ENCODE measurements around the gene BRI3BP.
"Not testable (repeated sequence)": the region's sequence is repeated elsewhere in the genome, so short reads cannot be mapped to it uniquely, and the experiment has no call there.

The BRI3BP gene

GRCh38 chr12:124980098-124980892, 13.2 kb upstream of the BRI3BP start:
- Histone ChIP-seq H3K9ac (ENCODE audit: low read length) (no peak overlapping the region), H3K36me3 (ENCODE audit: control insufficient read depth, insufficient read depth, low read length) (peaks cover 22% of the 10 kb centered on the region), H3K4me1 (ENCODE audit: control insufficient read depth, insufficient read depth, low read length) (no peaks in the 10 kb centered on the region), H3K4me3 (ENCODE audit: low read length) (no peak overlapping the region), H3K27ac (ENCODE audit: low read depth, low read length) (no peak overlapping the region), H3K27me3 (ENCODE audit: control insufficient read depth, insufficient read depth, low read length) (no peaks in the 10 kb centered on the region)

- H3K4me1 ChIP-seq (ENCODE audit: control insufficient read depth, insufficient read depth, low read length); H3K27ac ChIP-seq (ENCODE audit: low read depth, low read length); H3K27me3 ChIP-seq (ENCODE audit: control insufficient read depth, insufficient read depth, low read length); H3K9ac ChIP-seq (ENCODE audit: low read length); H3K36me3 ChIP-seq (ENCODE audit: control insufficient read depth, insufficient read depth, low read length); H3K4me3 ChIP-seq (ENCODE audit: low read length): not testable (repeated sequence)
Observed at GRCh38 chr12:124986876-124987275, 6.6 kb upstream of the BRI3BP start.

DNA sequence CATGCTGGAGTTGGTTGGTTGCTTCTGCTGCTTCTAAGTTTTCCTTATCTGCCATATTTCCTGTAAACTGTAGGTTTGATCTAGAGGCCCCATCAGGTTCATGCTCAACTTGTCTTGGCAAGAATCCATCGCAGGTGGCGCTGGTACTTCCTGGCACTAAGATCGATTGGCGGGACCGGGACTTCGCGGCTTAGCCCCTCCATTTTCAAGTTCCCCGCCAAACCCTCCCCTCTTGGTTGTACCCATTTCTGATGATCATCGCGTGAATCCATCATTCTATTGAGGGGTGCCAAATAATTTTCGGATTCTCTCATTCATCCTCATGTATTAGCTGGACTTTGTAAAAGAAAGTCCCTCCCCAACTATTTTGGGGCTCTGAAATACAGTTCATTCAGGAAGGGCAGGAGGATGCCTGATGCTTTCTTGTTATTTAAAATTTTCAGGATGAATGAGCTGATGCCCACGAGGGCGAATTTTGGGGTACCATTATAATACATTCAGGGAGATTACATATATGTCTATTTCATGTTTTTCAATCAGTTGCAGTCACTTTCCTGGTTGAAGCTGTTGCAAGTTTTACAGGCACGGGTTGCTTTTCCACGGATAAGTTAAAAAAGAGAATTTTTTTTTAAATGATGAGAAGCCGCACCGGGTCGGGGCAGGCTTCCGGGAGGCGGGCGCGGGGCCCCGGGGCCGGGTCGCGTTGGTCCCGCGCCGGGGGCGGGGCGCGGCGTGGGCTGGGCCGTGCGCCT, 395 bp upstream of the BRI3BP start:
- peak overlapping the region; percentile 67 for H3K4me3 ChIP-seq (ENCODE audit: low read length)
- H3K27me3 ChIP-seq (ENCODE audit: control insufficient read depth, insufficient read depth, low read length), result no peaks in the 10 kb centered on the region
- H3K4me1 ChIP-seq (ENCODE audit: control insufficient read depth, insufficient read depth, low read length), result no peaks in the 10 kb centered on the region
- no peak overlapping the region for H3K27ac ChIP-seq (ENCODE audit: low read depth, low read length)
- no peaks in the 10 kb centered on the region for H3K36me3 ChIP-seq (ENCODE audit: control insufficient read depth, insufficient read depth, low read length)
- H3K9ac ChIP-seq (ENCODE audit: low read length), result no peak overlapping the region

DNA sequence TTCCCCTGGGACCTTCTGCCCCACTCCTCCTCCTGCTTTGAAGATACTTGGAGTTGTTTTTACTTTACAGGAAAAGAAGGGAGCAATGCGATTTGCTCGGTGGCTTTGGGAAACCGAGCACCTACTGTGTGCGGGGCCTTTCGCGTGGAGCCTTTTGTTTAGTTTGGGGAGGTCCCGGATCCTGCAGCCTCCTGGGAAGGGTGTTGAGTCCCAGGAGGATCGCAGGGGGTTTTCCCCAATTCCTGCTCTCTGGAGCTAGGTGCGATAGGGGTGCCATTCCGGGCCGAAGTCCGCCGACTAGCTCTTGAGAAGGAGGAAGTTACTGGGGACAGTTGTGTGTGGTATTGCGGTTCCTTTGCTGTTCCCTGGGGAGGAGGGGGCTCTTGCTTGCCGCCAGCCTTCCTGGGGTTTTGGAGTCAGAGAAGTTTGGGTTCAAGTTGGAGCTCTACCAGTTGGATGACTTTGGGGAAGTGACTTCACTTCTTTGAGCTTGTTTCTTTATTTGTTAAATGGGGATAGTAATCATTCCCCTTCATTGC, 1.1 kb downstream of the BRI3BP start:
- no peak overlapping the region for H3K27ac ChIP-seq (ENCODE audit: low read depth, low read length)
- no peak overlapping the region for H3K9ac ChIP-seq (ENCODE audit: low read length)
- H3K27me3 ChIP-seq (ENCODE audit: control insufficient read depth, insufficient read depth, low read length), result no peaks in the 10 kb centered on the region
- H3K4me3 ChIP-seq (ENCODE audit: low read length), result peak overlapping the region; percentile 68
- H3K4me1 ChIP-seq (ENCODE audit: control insufficient read depth, insufficient read depth, low read length), result no peaks in the 10 kb centered on the region
- H3K36me3 ChIP-seq (ENCODE audit: control insufficient read depth, insufficient read depth, low read length), result no peaks in the 10 kb centered on the region

- Histone ChIP-seq H3K4me3 (ENCODE audit: low read length) (peak overlapping the region; percentile 68), H3K4me1 (ENCODE audit: control insufficient read depth, insufficient read depth, low read length) (no peaks in the 10 kb centered on the region), H3K27ac (ENCODE audit: low read depth, low read length) (no peak overlapping the region), H3K36me3 (ENCODE audit: control insufficient read depth, insufficient read depth, low read length) (no peaks in the 10 kb centered on the region), H3K27me3 (ENCODE audit: control insufficient read depth, insufficient read depth, low read length) (no peaks in the 10 kb centered on the region), H3K9ac (ENCODE audit: low read length) (no peak overlapping the region)
Observed at GRCh38 chr12:124995200-124995961, 1.9 kb downstream of the BRI3BP start.

- no peak overlapping the region for H3K4me3 ChIP-seq (ENCODE audit: low read length)
- H3K27me3 ChIP-seq (ENCODE audit: control insufficient read depth, insufficient read depth, low read length), result no peaks in the 10 kb centered on the region
- no peaks in the 10 kb centered on the region for H3K36me3 ChIP-seq (ENCODE audit: control insufficient read depth, insufficient read depth, low read length)
- H3K27ac ChIP-seq (ENCODE audit: low read depth, low read length), result no peak overlapping the region
- no peak overlapping the region for H3K9ac ChIP-seq (ENCODE audit: low read length)
- H3K4me1 ChIP-seq (ENCODE audit: control insufficient read depth, insufficient read depth, low read length), result no peaks in the 10 kb centered on the region
Observed at GRCh38 chr12:124998705-124999104, 5.3 kb downstream of the BRI3BP start.

GRCh38 chr12:125001636-125002035, 8.2 kb downstream of the BRI3BP start:
- Histone ChIP-seq H3K27me3 (ENCODE audit: control insufficient read depth, insufficient read depth, low read length) (no peaks in the 10 kb centered on the region), H3K9ac (ENCODE audit: low read length) (no peak overlapping the region), H3K27ac (ENCODE audit: low read depth, low read length) (no peak overlapping the region), H3K36me3 (ENCODE audit: control insufficient read depth, insufficient read depth, low read length) (no peaks in the 10 kb centered on the region), H3K4me3 (ENCODE audit: low read length) (no peak overlapping the region), H3K4me1 (ENCODE audit: control insufficient read depth, insufficient read depth, low read length) (no peaks in the 10 kb centered on the region)

- no peak overlapping the region for H3K9ac ChIP-seq (ENCODE audit: low read length)
- H3K27ac ChIP-seq (ENCODE audit: low read depth, low read length), result no peak overlapping the region
- H3K27me3 ChIP-seq (ENCODE audit: control insufficient read depth, insufficient read depth, low read length), result no peaks in the 10 kb centered on the region
- H3K36me3 ChIP-seq (ENCODE audit: control insufficient read depth, insufficient read depth, low read length), result no peaks in the 10 kb centered on the region
- H3K4me3 ChIP-seq (ENCODE audit: low read length), result no peak overlapping the region
- no peaks in the 10 kb centered on the region for H3K4me1 ChIP-seq (ENCODE audit: control insufficient read depth, insufficient read depth, low read length)
Observed at GRCh38 chr12:125003021-125003420, 9.6 kb downstream of the BRI3BP start.

GRCh38 chr12:125004621-125005020, 11.2 kb downstream of the BRI3BP start:
- Histone ChIP-seq H3K4me3 (ENCODE audit: low read length) (no peak overlapping the region), H3K4me1 (ENCODE audit: control insufficient read depth, insufficient read depth, low read length) (no peaks in the 10 kb centered on the region), H3K9ac (ENCODE audit: low read length) (no peak overlapping the region), H3K36me3 (ENCODE audit: control insufficient read depth, insufficient read depth, low read length) (no peaks in the 10 kb centered on the region), H3K27ac (ENCODE audit: low read depth, low read length) (no peak overlapping the region), H3K27me3 (ENCODE audit: control insufficient read depth, insufficient read depth, low read length) (no peaks in the 10 kb centered on the region)

GRCh38 chr12:125005652-125006051, 12.2 kb downstream of the BRI3BP start:
- no peak overlapping the region for H3K4me3 ChIP-seq (ENCODE audit: low read length)
- no peak overlapping the region for H3K27ac ChIP-seq (ENCODE audit: low read depth, low read length)
- no peak overlapping the region for H3K9ac ChIP-seq (ENCODE audit: low read length)
- H3K36me3 ChIP-seq (ENCODE audit: control insufficient read depth, insufficient read depth, low read length), result no peaks in the 10 kb centered on the region
- no peaks in the 10 kb centered on the region for H3K4me1 ChIP-seq (ENCODE audit: control insufficient read depth, insufficient read depth, low read length)
- H3K27me3 ChIP-seq (ENCODE audit: control insufficient read depth, insufficient read depth, low read length), result no peaks in the 10 kb centered on the region

- Histone ChIP-seq H3K36me3 (ENCODE audit: control insufficient read depth, insufficient read depth, low read length) (no peaks in the 10 kb centered on the region), H3K27ac (ENCODE audit: low read depth, low read length) (no peak overlapping the region), H3K9ac (ENCODE audit: low read length) (no peak overlapping the region), H3K4me3 (ENCODE audit: low read length) (no peak overlapping the region), H3K27me3 (ENCODE audit: control insufficient read depth, insufficient read depth, low read length) (no peaks in the 10 kb centered on the region), H3K4me1 (ENCODE audit: control insufficient read depth, insufficient read depth, low read length) (no peaks in the 10 kb centered on the region)
Observed at GRCh38 chr12:125006365-125006764, 12.9 kb downstream of the BRI3BP start.

DNA sequence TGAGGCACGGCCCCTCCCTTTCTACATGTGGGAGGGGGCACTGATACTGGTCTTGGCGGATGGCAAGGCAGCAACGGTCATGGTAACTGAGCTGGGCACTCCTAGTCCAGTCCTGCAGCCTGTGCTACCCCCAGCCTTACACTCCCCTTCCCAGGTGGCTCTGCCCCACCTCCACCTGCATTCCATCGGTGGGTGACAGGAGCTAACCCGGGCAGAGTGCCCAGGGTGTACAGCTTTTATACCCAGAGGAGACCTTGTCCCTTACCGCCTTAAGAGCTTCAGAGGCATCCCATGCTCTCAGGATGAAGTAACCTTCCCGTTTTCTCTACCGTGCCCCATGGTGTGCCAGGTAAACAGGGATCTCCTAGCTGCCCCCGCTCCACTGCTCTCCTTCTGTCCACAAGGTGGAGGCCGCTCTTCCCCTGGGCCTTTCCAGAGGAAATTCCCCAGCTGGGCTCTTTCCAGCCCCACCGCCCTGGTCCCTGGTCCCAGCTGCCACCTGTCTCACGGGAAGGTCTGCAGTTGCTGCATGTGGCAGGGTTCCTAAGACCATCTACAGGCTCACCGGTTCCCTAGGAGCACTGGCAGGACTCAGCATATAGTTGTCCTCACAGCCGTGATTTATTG, 20.5 kb downstream of the BRI3BP start:
- Histone ChIP-seq H3K27me3 (ENCODE audit: control insufficient read depth, insufficient read depth, low read length) (no peaks in the 10 kb centered on the region), H3K27ac (ENCODE audit: low read depth, low read length) (no peak overlapping the region), H3K36me3 (ENCODE audit: control insufficient read depth, insufficient read depth, low read length) (peaks cover 7% of the 10 kb centered on the region), H3K4me3 (ENCODE audit: low read length) (no peak overlapping the region), H3K9ac (ENCODE audit: low read length) (no peak overlapping the region), H3K4me1 (ENCODE audit: control insufficient read depth, insufficient read depth, low read length) (no peaks in the 10 kb centered on the region)

All from rectal smooth muscle tissue (tissue), 1 donor.